Measurements from ENCODE around the gene PLPPR1.

Gene PLPPR1

GRCh38 chr9:101050650-101051049, 22.1 kb downstream of the PLPPR1 start:
- no peak for ATAC-seq

- no peak for ATAC-seq
Measured at GRCh38 chr9:101054657-101055056, 26.1 kb downstream of the PLPPR1 start.

DNA sequence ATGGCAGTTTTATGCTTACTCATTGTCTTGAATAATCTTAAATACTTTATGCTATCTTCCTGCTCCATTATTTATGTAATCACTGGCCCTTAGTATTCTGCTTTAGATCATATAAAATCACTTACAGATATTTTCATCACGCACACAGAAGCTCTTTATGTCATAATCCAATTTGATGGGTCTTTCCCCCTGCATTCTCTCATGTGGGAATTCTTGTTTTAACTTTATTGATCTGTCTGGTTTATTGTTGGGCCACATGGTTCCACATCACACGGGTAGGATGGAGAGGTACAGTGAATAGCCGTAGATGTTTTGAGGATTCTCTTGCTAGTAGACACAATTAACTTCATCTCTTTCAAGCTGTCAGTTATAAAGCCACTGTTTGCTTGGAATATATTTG, 27.0 kb downstream of the PLPPR1 start:
- no peak for ATAC-seq

DNA sequence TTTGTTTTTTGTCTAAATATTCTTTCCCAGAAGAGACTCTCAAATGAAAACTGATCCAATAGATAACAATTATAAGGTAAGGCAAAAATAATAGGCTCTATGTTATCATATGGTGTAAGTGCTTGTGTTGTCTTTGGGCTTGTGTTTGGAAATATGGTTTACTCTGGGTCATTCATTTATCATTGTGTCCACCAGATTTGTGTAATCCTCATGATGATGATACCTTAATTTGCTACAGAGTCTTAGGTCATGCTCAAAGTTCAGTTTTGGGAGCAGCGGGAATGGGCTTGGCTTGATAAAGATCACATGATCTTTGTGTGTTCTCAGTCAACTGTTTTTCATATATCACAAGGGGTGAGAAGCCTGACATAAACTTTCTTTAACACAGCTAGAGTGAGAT, 34.2 kb downstream of the PLPPR1 start:
- no peak for ATAC-seq

DNA sequence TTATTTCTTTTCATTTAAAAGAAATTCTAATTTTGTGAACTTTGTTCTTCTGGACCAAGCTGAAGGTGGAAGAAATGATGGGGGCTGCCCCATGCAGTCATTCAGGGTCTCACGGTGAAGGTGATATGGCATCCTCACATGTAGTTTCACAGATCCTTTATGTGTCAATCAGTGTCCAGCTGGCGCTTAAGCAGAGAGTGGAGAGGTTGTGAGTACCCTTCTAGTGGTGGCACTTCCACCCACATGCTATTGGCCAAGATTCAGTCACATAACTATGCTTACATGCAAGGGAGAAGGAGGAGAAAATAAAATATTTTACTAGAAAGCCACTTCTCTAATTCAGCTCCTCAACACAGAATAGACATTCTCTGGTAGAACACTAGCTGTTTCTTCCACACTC, 34.7 kb downstream of the PLPPR1 start:
- no peak for ATAC-seq

- ATAC-seq, result no peak
Measured at GRCh38 chr9:101064206-101064605, 35.7 kb downstream of the PLPPR1 start.

DNA sequence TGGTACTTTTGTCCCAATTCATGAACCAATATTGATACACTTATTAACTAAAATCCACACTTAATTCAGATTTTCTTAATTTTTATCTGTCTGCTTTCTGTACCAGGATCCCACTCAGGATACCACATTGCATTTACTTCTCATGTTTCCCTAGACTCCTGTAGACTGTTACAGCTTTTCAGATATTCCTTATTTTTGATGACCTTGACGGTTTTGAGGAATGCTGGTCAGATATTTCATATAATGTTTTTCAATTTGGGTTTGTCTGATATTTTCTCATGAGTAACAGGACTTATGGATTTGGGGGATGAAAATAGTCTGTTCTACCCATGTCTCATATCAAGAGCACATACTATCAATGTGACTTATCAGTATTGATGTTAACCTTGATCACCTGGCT, 37.4 kb downstream of the PLPPR1 start:
- no peak for ATAC-seq

GRCh38 chr9:101068696-101069095, 40.2 kb downstream of the PLPPR1 start:
- ATAC-seq, result no peak

GRCh38 chr9:101072259-101072658, 43.7 kb downstream of the PLPPR1 start:
- ATAC-seq, result no peak

DNA sequence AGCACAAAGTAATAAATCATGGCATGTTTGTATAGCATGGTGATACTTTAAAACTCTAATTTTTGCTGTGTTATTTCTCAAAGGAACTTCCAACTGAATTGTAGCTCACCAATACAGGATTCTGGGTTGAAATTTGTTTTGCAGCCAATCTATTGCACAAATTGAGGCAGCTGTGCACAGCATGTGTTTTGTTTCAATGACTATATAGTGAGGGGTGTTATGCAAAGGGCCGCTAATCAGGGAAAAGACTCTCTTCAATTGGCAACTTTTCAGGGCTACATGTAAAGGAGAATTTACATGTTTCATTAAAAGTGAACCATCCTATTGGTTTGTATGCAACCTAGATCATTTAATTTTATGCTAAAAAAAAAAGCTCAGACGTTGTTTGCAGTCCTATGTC, 44.6 kb downstream of the PLPPR1 start:
- no peak for ATAC-seq

GRCh38 chr9:101081641-101082040, 53.1 kb downstream of the PLPPR1 start:
- no peak for ATAC-seq

GRCh38 chr9:101083448-101084202, 55.1 kb downstream of the PLPPR1 start:
- ATAC-seq, result no peak

- ATAC-seq, result no peak
Measured at GRCh38 chr9:101087426-101087825, 58.9 kb downstream of the PLPPR1 start.

- no peak for ATAC-seq
Measured at GRCh38 chr9:101092922-101093321, 64.4 kb downstream of the PLPPR1 start.

DNA sequence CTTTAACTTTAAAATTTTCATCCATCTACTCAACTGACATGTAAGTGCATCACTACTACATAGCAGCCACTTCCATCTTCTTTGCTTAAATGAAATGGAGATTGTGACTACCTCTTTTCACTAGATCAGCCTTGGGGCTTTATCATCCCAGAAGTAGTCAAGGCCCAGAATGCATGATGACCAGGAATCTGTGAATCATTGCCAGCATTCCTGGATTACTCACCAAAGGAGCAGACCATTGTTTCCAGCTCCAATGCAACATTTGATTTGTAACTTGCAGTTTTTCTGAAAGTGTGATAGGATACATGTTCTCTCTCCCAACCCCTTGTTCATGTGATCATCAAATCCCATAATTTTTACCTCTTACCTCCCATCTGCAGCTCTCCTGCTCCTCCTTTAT, 65.1 kb downstream of the PLPPR1 start:
- ATAC-seq, result no peak

- ATAC-seq, result no peak
Measured at GRCh38 chr9:101094686-101095085, 66.2 kb downstream of the PLPPR1 start.

DNA sequence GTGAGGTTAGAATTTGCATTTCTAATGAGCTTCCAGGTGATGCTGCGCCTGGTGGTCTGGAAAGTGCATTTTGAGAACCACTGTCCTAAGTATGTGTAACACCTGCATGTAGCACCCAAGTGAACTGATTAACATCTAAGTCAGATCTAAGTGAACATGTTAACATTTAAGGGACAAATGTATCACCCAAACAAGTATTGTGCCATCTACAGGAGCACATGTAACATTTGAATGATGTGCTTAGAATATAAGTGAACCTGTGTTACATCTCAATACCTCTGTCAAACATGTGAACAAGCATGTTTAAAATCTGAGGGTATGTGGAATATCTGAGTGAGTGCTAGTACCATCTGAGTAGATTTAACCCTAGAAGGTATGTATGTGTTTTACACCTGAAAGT, 68.7 kb downstream of the PLPPR1 start:
- no peak for ATAC-seq

- ATAC-seq, result no peak
Measured at GRCh38 chr9:101098392-101098791, 69.9 kb downstream of the PLPPR1 start.

DNA sequence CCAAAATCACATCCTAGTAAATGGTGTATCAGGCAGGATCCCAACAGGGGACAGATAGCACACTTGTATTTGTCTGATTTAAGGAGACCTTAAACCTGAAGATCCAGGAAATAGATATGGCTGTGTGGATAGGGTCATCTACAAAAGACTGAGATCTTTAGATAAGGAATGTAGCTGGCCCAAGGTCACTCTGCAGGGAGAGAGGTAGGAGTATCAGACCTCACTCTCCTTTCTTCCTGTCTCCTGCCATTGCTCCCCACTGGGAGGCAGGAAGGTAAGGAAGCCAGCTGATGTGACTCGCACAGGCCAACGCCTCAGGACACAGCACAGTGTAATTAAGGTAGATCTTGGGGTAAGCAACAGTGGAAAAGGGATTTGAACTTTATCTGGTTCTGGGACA, 85.8 kb downstream of the PLPPR1 start:
- ATAC-seq, result no peak

DNA sequence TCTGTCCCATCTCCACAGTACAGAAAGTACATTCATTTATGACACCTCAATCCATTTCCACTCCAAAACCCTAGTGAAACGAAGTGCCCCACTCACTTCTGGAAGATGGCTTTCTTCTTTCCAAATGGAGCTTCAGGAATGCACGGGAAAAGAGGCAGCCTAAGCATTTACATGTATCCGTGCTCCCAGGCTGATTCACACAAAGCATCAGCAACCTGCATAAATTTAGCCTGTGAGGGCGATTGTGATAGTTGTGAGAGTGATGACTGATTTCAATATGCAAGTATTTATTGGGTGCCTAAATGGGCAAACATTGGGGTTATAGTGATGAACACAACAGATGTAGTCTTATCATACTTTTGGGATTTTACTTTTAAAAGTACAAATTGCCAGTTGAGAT, 86.6 kb downstream of the PLPPR1 start:
- no peak for ATAC-seq

GRCh38 chr9:101117161-101117560, 88.6 kb downstream of the PLPPR1 start:
- ATAC-seq, result no peak

DNA sequence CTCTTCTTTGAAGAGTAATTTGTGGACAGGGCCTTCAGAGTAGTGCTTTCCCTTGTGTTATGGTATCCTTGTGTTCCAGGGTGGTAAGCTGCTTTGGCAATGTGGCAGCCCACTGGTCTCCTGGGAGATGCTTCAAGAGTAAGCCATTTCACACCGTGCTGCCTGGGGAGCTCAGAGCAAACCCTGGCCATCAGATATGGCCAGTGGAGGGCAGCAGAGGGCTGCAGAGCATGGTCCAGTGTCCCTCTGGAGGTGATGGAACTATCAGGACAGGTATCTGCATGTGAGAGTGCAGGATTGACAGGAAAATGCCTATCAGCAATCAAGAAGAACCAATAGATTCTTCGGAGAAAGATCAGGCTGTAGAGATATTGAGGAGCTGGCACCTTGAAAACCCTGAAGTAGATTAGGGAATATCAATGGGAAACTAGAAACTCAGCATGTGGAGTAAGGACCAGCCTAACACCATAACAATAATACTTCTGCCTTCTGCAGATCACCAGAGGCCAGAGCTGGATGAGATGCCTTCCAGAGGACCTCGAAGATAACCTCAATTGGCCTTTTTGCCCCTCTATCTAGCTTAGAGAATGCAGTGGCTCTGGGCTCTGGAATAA, 90.8 kb downstream of the PLPPR1 start:
- no peak for ATAC-seq

- no peak for ATAC-seq
Measured at GRCh38 chr9:101121836-101122399, 93.4 kb downstream of the PLPPR1 start.

DNA sequence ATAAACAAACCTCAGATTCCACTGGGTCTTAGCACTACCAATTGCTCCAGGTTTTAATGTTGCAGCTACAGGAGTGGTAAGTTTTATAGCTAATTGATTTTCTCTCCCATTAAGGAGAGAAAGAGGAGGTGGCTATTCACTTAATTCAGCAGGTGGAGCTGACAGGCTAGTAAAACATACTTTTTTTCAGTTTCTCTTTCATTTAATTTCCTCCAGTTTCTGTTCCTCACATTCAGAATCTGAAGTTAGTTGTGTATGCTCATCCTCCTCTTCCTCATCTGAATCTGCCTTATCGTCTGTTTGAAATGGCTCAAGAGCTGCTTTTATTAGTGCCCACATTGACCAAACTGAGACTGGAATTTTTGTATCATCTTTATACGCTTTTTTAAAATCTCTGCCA, 98.0 kb downstream of the PLPPR1 start:
- no peak for ATAC-seq

Data from activated CD4-positive, CD25-positive, alpha-beta regulatory T cell treated with anti-CD3 and anti-CD28 coated beads, Interleukin-2, amount 50 U/mL, for 24 hours (primary cell).